Measurements from ENCODE around the gene STK31.
"Not testable (repeated sequence)": the region's sequence is repeated elsewhere in the genome, so short reads cannot be mapped to it uniquely, and the experiment has no call there.

Gene STK31, protein sequence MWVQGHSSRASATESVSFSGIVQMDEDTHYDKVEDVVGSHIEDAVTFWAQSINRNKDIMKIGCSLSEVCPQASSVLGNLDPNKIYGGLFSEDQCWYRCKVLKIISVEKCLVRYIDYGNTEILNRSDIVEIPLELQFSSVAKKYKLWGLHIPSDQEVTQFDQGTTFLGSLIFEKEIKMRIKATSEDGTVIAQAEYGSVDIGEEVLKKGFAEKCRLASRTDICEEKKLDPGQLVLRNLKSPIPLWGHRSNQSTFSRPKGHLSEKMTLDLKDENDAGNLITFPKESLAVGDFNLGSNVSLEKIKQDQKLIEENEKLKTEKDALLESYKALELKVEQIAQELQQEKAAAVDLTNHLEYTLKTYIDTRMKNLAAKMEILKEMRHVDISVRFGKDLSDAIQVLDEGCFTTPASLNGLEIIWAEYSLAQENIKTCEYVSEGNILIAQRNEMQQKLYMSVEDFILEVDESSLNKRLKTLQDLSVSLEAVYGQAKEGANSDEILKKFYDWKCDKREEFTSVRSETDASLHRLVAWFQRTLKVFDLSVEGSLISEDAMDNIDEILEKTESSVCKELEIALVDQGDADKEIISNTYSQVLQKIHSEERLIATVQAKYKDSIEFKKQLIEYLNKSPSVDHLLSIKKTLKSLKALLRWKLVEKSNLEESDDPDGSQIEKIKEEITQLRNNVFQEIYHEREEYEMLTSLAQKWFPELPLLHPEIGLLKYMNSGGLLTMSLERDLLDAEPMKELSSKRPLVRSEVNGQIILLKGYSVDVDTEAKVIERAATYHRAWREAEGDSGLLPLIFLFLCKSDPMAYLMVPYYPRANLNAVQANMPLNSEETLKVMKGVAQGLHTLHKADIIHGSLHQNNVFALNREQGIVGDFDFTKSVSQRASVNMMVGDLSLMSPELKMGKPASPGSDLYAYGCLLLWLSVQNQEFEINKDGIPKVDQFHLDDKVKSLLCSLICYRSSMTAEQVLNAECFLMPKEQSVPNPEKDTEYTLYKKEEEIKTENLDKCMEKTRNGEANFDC

DNA sequence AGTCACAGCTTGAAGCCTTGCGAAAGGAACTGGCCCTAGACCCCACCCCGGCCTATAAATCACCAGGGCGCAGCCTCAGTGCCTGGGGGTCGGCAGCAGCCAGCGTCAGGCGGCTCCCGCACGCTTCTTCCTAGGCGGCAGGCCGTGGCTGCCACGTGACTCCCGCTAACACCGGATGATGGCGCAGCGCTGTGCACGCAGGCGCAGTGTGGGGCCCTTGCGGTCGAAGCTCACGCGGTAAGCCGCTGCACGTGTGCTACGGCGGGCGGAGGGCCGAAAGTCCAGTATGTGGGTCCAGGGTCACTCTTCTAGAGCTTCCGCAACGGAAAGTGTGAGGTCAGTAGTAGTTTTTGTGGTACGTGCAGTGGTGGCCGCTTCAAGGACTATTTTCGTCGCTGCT is at the start of gene STK31:
Gene STK31 (plus strand): TSS at position 220 of the 400 bp plus-strand sequence. CDS start 67 bp downstream, at position 287.
- no peak for TF ChIP-seq Cebpa-rat (IDR thresholded peaks at IDR 0.05)
- Histone ChIP-seq H3K36me3 (peaks cover 17% of the 10 kb centered on the region), H3K4me2 (no peak within 1 kb of the TSS), H4K20me1 (no peaks in the 10 kb centered on the region), H3K4me3 (no peak within 1 kb of the TSS), H3K27me3 (no peaks in the 10 kb centered on the region), H3K27ac (no peak within 1 kb of the TSS), H3K9ac (no peak within 1 kb of the TSS), H3K9me3 (peaks cover 13% of the 10 kb centered on the region), H3K4me1 (no peaks in the 10 kb centered on the region)

DNA sequence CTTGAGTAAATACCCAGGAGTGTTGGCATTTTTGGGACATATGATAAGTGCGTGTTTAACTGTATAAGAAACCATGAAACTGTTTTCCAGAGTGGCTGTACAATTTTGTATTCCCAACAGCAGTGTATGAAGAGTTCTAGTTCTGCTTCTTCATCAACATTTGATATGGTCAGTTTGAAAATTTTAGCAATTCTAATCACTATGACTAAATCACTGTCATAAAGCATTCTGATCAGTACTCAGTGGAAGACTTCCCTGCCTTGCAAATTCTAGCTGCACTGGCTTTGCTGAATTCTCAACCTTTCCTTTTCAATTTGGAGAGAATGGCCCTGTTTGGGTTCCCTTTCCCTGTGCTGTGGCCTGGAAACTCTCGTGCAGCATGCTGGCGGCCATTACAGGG is 48.6 kb upstream of the STK31 start:
- H4K20me1 ChIP-seq: no peaks in the 10 kb centered on the region
- no peaks in the 10 kb centered on the region for H3K27me3 ChIP-seq
- H3K9ac ChIP-seq: no peak overlapping the region
- H3K27ac ChIP-seq: no peak overlapping the region
- TF ChIP-seq Cebpa-rat (IDR thresholded peaks at IDR 0.05): no peak
- H3K4me2 ChIP-seq: no peak overlapping the region
- no peak overlapping the region for H3K4me3 ChIP-seq
- peaks cover 44% of the 10 kb centered on the region for H3K9me3 ChIP-seq
- H3K36me3 ChIP-seq: no peaks in the 10 kb centered on the region
- no peaks in the 10 kb centered on the region for H3K4me1 ChIP-seq

DNA sequence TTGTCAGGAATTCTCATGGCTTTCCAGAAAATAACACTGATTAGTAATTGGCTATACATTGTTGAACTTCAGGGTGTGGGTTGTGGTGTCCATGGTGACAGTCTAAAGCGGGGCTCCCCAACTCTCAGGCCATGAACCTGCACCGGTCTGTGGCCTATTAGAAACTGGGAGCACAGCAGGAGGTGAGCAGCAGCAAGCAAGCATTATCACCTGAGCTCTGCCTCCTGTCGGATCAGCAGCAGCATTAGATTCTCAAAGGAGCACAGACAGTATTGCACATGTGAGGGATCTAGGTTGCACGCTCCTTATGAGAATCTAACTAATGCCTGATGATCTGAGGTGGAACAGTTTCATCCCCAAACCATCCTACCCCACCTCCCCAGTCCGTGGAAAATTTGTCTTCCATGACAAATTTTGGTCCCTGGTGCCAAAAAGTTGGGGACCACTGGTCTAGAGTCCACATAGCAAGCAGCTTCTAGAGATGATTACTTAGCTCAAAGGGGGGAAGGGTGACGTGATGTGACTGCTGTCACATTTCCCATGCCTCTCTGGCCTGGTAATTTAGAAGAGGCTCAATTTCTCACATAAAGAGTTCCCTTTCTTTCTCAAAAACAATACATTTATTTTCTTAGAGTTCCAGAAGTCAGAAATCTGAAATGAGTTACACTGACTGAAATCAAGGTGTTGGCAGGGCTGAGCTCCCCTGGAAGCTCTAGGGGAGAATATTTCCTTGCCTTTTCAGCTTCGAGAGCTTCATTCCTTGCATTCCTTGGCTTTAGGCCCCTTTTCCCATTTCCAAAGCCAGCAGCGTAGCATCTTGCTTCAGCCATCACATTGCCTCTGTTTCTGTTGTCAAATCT is 47.7 kb upstream of the STK31 start:
- Histone ChIP-seq H3K9me3 (peaks cover 38% of the 10 kb centered on the region), H3K36me3 (no peaks in the 10 kb centered on the region), H3K27me3 (no peaks in the 10 kb centered on the region), H3K4me1 (no peaks in the 10 kb centered on the region), H3K4me3 (no peak overlapping the region), H3K27ac (no peak overlapping the region), H3K9ac (no peak overlapping the region), H3K4me2 (no peak overlapping the region), H4K20me1 (no peaks in the 10 kb centered on the region)
- no peak for TF ChIP-seq Cebpa-rat (IDR thresholded peaks at IDR 0.05)

DNA sequence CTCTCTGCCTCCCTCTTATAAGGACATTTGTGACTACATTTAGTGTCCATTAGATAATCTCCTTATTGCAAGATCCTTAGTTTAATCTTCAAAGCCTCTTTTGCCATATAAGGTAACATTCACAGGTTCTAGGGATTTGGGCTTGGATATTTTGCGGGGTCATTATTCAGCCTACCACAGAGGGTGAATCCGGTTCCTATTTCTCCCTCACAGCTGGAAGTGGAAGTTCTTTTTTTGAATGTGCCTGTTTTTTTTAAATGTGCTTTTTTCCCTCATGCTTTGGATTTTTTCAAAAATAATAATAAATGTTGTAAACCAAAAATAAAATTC is 47.1 kb upstream of the STK31 start:
- Histone ChIP-seq H3K4me3 (no peak overlapping the region), H3K27ac (no peak overlapping the region), H3K27me3 (no peaks in the 10 kb centered on the region), H3K4me2 (no peak overlapping the region), H3K4me1 (no peaks in the 10 kb centered on the region), H3K9ac (no peak overlapping the region), H4K20me1 (no peaks in the 10 kb centered on the region), H3K9me3 (peaks cover 32% of the 10 kb centered on the region), H3K36me3 (no peaks in the 10 kb centered on the region)
- no peak for TF ChIP-seq Cebpa-rat (IDR thresholded peaks at IDR 0.05)

DNA sequence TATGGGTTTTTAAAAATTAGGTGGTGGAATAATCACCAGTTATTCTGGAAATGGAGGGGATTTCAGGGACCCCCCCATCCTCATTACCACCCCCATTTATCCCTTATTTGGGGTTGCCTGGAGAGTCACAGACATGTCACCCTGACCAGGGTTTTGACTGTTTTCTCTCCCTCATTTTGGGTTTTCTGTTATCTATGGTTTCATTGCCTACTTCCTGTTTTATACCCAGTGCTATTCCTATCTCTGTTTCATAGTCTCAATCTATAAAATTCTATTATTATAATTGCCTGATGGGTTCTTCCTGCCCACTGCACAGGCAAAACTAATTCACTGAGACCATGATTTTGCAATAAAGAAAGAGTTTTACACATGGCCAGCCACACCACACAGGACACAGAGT is 45.9 kb upstream of the STK31 start:
- H3K27me3 ChIP-seq: no peaks in the 10 kb centered on the region
- no peaks in the 10 kb centered on the region for H4K20me1 ChIP-seq
- no peak overlapping the region for H3K4me2 ChIP-seq
- no peaks in the 10 kb centered on the region for H3K4me1 ChIP-seq
- H3K9me3 ChIP-seq: peaks cover 21% of the 10 kb centered on the region
- TF ChIP-seq Cebpa-rat (IDR thresholded peaks at IDR 0.05): no peak
- no peak overlapping the region for H3K27ac ChIP-seq
- no peaks in the 10 kb centered on the region for H3K36me3 ChIP-seq
- H3K4me3 ChIP-seq: no peak overlapping the region
- no peak overlapping the region for H3K9ac ChIP-seq

DNA sequence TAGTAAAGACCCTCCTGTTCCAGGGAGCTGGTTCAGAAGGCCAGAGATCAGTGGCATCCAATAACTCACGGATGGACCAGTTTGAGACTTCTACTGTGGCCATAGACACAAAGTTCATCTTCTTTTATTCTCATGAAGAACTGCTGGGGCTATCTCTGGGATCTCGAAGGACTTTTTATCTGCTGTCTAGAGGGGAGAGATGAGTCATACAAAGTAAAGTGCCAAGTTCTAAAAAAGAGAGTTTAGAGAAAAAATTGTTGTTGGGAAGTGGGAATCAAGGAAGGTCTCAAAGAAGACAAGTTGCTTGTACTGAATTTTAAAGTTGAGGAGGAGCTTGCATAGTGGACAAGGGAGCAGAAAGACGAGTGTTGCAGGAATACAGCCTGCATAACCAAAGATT is 38.0 kb upstream of the STK31 start:
- no peak for TF ChIP-seq Cebpa-rat (IDR thresholded peaks at IDR 0.05)
- H3K9me3 ChIP-seq: no peaks in the 10 kb centered on the region

DNA sequence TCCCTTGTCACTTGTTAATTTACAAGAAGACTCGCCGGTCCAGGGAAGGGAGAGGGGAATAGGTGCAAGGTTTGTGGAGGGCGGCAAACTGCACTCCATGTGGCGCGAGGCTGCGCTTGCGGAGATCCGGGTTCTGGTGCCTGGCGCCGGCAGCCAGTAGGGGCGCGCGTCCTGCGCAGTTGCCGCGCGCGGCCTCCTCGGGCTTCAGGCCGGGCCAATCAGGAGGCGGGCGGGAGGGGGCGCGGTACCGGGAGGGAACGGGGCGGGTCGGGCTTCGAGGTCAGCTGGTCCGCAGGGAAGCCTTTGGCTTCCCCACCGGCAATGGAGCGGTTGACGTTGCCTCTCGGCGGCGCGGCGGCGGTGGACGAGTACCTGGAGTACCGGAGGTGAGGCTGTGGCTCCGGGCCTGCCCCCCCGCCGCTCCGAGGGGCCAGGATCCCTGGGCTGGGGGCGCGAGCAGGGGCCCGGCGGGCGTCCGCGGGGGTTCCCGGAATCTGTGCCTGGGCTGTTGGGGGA is 30.1 kb upstream of the STK31 start, which contains the start of gene FAM221A:
Gene FAM221A (plus strand): TSS at position 302 of the 516 bp plus-strand sequence. CDS start 20 bp downstream, at position 322.
- peak within 1 kb of the TSS; percentile 92 for H3K4me3 ChIP-seq
- H3K4me2 ChIP-seq: peak within 1 kb of the TSS; percentile 92
- H3K9me3 ChIP-seq: no peaks in the 10 kb centered on the region
- H4K20me1 ChIP-seq: peaks cover 28% of the 10 kb centered on the region; the same call in 1 of the 2 replicates
- H3K27me3 ChIP-seq: no peaks in the 10 kb centered on the region
- H3K9ac ChIP-seq: peak within 1 kb of the TSS; percentile 88
- H3K36me3 ChIP-seq: peaks cover 16% of the 10 kb centered on the region; the same call in 1 of the 2 replicates
- TF ChIP-seq Cebpa-rat (IDR thresholded peaks at IDR 0.05): no peak
- peak within 1 kb of the TSS; percentile 89 for H3K27ac ChIP-seq
- peaks cover 16% of the 10 kb centered on the region for H3K4me1 ChIP-seq

More for the DNA sequence above, 38.0 kb upstream of the STK31 start:
- Histone ChIP-seq H3K4me3 (no peak overlapping the region), H3K4me1 (no peaks in the 10 kb centered on the region), H3K4me2 (no peak overlapping the region), H4K20me1 (no peaks in the 10 kb centered on the region), H3K27me3 (no peaks in the 10 kb centered on the region), H3K27ac (no peak overlapping the region), H3K9ac (no peak overlapping the region), H3K36me3 (no peaks in the 10 kb centered on the region)

DNA sequence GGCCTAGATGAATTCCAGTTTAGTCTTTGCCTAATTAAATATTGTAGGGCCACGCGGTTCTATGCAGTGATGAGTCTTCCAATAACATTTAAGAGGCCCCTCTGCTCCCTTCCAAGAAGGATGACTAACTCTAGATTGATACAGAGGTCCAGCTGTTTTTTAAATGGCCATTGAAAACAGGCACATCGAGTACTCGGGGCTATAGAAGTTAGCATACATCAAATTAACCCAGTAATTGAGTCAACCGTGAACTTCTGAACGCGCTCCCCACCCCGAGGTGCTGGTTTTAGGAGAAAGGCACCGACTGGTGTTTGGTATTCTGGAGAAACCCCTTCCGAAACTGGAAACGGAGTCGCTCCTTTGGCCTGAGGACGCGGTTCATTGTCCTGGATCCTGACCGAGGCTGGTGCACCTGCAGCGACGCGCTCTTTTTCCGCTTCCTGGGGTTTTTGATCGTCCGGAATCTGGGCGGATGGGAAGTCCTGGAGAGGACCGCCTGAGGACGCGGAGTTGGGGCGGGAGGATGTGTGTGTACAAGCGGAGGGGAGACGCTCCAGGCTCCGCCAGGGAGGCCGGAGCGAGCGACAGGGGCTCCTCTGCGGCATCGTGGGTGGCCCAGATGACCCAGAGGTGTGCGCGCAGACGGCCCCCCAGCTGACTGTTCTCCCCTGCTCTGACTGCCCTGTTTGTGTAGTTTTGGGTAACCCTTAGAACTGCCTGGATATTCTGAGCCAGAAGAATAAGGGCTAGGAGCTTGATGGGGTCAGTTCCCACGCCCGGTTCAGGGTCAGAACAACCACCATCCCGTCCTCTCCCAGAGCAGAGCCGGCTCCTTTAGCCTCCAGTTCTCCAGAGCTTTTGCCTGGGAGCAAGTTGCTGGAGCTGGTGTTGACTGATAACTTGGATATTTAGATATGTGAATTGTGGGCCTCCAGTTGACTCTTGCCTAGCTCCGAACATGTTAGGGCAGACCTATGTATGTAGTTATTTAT is 29.3 kb upstream of the STK31 start:
- Histone ChIP-seq H3K4me2 (peak overlapping the region; percentile 92), H3K4me3 (peak overlapping the region; percentile 92), H3K9ac (peak overlapping the region; percentile 88), H4K20me1 (peaks cover 36% of the 10 kb centered on the region; the same call in 1 of the 2 replicates), H3K27ac (peak overlapping the region; percentile 89), H3K27me3 (no peaks in the 10 kb centered on the region), H3K36me3 (peaks cover 16% of the 10 kb centered on the region; the same call in 1 of the 2 replicates), H3K9me3 (no peaks in the 10 kb centered on the region), H3K4me1 (peaks cover 16% of the 10 kb centered on the region)
- no peak for TF ChIP-seq Cebpa-rat (IDR thresholded peaks at IDR 0.05)

DNA sequence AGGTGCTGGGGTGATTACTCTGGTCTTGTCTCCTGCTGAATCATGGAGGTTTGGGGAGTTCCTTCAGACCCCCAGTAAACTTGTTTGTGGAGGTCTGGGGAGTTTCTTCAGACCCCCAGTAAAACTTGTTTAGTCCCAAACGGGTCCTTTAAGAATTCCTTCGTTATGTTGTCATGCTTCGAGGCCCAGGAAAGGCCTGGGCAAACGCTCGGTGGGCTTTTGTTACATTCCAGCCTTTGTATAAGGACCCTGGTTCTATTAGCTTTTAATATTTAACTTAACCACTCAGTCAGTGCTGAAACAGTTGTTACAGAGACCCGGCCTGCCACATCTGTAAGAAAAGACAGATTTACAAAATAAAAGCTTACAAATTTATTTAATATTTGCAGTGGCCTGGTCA is 26.0 kb upstream of the STK31 start:
- H3K27me3 ChIP-seq, H3K4me3 ChIP-seq, H3K9me3 ChIP-seq, H3K9ac ChIP-seq, H3K4me2 ChIP-seq, H3K27ac ChIP-seq: not testable (repeated sequence)
- Histone ChIP-seq H3K36me3 (peaks cover 39% of the 10 kb centered on the region), H3K4me1 (peaks cover 16% of the 10 kb centered on the region), H4K20me1 (peaks cover 50% of the 10 kb centered on the region; the same call in 1 of the 2 replicates)
